ENCODE measurements around the gene HS3ST2.
"Not testable (repeated sequence)": the region's sequence is repeated elsewhere in the genome, so short reads cannot be mapped to it uniquely, and the experiment has no call there.

Gene HS3ST2

DNA sequence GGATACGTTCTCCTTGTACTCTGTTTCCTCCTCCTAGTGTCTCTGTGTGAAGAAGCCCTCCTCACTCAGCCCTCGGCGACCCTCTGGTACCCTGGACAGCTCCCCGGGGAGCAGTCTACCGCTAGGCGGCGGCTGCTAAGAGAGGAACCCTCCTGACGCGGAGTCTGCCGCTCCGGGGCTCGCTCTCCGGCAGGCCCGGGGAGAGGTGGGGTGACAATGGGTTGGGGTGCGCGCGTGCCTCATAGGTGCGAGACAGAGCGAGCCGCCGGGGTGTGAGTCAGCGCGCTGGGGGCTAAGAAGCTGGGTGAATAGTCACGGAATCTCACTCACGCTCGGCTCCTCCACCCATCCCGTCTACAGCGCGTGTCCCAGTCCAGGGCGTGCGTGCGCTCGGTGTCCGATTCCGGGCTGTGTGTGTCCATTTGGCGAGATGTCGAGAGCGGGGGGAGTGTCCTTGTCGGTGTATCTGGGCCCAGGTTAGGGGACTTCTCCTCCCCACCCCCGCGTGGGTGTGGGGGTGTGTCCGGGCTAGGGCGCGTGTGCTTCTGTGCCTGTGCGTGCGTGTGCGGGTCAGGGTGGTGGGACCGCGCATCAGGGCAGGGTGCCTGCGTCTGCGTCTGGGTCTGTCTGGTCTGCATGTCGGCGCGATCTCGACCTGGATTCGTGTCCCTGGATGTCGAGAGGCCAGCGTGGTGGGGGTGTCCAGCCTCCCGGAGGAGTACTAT, 577 bp upstream of the HS3ST2 start:
- DNase-seq (ENCODE audit: low spot score): no peak

DNA sequence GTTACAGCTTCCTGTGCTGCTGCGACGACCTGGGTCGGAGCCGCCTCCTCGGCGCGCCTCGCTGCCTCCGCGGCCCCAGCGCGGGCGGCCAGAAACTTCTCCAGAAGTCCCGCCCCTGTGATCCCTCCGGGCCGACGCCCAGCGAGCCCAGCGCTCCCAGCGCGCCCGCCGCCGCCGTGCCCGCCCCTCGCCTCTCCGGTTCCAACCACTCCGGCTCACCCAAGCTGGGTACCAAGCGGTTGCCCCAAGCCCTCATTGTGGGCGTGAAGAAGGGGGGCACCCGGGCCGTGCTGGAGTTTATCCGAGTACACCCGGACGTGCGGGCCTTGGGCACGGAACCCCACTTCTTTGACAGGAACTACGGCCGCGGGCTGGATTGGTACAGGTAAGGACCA, 746 bp downstream of the HS3ST2 start:
- DNase-seq (ENCODE audit: low spot score): no peak

DNA sequence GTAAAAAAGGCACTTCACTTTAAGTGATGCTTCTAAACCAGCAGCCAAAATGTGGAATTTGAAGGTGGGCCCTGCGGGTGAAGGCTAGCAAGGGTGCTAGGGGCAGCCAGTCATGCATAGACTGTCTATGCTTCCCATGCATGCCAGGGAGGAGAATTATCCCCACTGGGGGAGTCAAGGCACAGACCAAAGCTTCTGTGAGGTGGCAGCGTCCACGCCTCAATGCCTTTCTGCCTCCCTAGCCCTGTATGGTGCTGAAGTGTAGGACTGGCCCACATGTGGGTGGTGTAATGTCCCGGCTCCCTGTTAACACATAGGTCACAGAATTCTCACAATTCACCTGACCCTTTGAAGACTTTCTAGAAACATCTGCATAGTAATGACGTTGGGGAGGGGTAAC, 1.9 kb downstream of the HS3ST2 start:
- DNase-seq (ENCODE audit: low spot score): no peak

DNA sequence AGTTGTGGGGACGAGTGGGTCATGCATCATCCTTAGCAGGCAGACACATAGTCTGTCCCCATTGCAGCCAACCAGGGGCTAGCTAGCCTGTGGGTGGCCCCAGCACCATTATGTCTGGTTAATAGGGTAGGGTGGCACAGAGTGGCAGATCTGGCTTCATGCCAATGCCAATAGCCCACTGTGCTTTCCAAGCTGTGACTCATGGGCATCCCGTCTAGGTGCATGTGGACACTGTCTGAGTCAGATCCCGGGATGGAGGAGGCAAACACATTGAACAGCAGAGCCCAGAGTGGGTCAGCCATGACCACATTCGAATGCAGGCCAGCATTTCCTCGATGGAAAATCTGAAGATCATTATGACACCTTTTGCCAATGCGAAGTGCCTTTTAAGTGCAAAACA, 2.5 kb downstream of the HS3ST2 start:
- no peak for DNase-seq (ENCODE audit: low spot score)

- DNase-seq (ENCODE audit: low spot score): not testable (repeated sequence)
These were observed 4.8 kb downstream of the HS3ST2 start for GRCh38 chr16:22818736-22819135.

- no peak for DNase-seq (ENCODE audit: low spot score)
These were observed 24.7 kb downstream of the HS3ST2 start for GRCh38 chr16:22838681-22839080.

DNA sequence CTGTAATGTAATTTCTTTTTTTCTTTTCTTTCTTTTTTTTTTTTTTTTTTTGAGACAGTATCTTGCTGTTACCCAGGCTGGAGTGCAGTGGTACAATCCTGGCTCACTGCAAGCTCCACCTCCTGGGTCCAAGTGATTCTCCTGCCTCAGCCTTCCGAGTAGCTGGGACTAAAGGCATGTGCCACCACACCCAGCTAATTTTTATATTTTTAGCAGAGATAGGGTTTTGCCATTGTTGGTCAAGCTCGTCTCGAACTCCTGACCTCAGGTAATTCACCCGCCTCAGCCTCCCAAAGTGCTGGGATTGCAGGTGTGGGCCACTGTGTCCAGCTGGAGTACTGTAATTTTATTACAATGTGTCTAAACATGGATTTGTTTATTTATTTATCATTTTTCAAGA, 28.1 kb downstream of the HS3ST2 start:
- not testable (repeated sequence) for DNase-seq (ENCODE audit: low spot score)

- no peak for DNase-seq (ENCODE audit: low spot score)
These were observed 29.2 kb downstream of the HS3ST2 start for GRCh38 chr16:22843122-22843521.

- no peak for DNase-seq (ENCODE audit: low spot score)
These were observed 29.9 kb downstream of the HS3ST2 start for GRCh38 chr16:22843856-22844255.

- DNase-seq (ENCODE audit: low spot score): no peak
These were observed 30.5 kb downstream of the HS3ST2 start for GRCh38 chr16:22844416-22844815.

DNA sequence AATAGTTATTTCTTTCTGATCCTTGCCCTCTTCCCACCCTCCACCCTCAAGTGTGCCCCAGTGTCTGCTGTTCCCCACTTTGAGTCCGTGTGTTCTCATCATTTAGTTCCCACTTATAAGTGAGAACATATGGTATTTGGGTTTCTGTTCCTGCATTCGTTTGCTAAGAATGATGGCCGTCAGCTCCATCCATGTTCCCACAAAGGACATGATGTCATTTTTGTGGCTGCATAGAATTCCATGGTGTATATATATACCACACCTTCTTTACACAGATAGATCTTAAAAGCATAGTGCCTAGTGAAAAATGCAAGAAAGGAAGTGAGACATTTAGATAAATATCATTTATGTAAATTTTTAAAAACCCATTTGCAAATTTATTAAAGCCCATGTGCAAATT, 33.1 kb downstream of the HS3ST2 start:
- no peak for DNase-seq (ENCODE audit: low spot score)

DNA sequence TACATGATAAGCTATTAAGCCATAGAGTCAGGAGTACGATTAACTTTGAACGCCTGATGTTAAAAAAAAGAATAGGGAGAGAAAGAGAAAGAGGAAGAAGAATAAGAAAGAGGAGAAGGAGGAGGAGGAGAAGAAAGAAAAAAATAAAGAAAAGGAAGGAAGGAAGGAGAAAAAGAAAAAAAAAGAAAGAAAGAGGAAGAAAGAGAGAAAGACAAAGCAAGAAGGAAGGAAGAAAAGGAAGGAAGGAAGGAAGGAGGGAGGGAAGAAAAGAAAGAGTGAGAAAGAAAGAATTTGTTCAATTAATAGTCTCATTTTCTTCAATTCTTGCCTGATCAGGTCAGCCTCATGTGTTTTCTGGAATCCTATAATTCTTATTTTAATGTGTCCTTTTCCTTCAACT, 33.7 kb downstream of the HS3ST2 start:
- no peak for DNase-seq (ENCODE audit: low spot score)

DNA sequence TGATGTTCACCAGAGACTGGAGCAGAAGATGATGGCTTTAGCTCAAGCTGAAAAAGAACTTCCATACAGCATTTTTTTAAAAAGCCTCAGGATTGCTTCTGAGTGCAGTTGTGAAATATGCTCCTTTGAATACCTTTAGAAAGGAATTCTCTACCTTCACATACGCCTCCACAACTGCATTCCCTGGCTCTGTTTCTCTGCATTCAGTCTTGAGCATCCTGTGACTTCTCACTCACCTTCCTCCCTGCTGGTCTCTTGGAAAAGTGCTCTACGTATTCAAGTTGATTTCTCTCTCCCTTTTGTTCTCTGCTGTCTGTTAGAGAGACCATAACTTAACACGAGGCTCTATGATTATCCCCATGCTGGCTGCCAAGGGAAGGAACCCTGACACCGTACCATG, 34.5 kb downstream of the HS3ST2 start:
- no peak for DNase-seq (ENCODE audit: low spot score)

DNA sequence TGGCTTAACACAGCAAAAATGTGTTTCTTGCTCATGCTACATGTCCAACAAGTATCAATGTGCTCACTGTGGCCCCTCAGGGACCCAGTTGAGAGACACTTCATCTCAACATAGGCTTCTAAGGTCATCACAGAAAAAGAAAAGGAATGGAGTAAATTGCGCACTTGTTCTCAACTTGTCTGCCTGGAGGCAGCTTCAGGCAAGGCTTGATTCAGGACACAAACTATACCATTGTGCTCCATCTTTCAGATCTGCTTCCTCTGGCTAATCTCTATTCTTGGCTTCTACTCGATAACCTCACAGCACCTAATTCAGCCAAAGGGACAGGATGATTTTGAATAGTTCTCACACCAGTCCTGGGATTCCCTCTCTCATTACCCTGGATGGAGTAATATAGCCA, 35.6 kb downstream of the HS3ST2 start:
- DNase-seq (ENCODE audit: low spot score): no peak

DNA sequence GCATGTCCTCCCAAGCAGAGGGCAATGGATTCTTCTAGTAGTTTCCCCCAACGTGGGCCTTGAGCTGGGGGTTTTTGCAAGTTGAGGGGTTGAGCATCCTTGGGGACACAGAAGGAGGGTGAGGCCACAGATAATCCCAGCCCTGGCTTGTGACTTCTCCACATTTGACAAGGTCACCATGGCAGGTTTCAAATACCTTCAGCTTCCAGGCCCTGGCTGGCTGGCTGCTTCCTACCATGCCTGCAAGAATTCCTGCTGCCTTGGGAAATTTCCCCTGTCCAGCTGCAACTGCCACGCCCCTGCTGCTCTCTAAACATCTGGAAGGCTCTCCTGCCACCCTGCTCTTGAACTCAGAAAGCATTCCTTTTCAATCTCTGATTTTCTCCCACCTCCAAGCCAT, 41.3 kb downstream of the HS3ST2 start:
- no peak for DNase-seq (ENCODE audit: low spot score)

- DNase-seq (ENCODE audit: low spot score): no peak
These were observed 43.5 kb downstream of the HS3ST2 start for GRCh38 chr16:22857296-22858025.

DNA sequence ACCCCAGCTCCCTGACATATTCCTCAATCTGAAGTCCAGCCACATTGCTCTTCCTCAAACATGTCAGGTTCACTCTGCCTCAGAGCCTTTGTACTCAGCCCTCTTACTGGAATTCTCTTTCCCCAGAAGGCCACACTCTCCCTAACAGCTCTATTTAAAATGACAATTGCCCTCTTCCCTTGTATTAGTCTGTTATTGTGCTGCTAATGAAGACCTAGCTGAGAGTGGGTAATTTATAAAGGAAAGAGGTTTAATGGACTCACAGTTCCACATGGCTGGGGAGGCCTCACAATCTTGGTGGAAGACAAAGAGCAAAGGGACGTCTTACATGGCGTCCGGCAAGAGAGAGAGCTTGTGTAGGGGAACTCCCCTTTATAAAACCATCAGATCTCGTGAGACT, 46.0 kb downstream of the HS3ST2 start:
- DNase-seq (ENCODE audit: low spot score): no peak

DNA sequence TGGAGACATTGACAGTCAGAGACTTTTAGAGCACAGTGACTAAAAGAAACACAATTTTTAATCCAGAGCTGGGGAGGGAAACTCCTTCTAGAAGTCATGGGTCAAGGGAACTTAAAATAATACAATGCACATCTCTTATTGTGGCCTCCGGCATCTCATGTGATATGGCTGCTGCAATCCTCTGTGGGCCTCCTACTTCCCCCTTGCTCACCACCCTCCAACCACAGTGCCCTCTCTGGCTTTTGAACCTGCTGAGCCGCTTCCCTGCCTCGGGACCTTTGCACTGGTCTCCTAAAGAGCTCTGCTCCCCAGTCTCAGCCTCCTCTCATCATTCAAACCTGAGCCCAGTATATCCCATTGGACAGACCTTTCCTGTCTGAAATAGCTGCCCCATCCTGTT, 47.6 kb downstream of the HS3ST2 start:
- DNase-seq (ENCODE audit: low spot score): no peak

DNA sequence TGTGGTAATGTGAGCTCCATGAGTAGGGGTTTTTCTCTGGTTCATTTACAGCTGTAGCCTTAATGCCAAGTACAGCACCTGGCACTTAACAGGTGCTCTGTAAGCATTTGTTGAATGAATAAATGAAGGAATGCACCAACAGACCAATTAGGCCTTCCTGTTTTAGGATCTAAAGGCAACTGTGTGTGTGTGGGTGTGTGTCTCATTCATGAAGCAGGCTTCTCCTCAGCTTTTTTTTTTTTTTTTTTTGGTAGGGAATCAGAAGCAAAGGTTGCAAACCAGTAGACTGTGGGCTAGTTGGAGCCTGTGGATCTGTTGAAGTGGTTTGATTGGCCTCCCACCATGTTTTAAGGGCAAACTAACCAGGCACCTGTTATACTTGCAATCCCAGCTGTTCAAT, 48.1 kb downstream of the HS3ST2 start:
- DNase-seq (ENCODE audit: low spot score): no peak

GRCh38 chr16:22864375-22864774, 50.4 kb downstream of the HS3ST2 start:
- DNase-seq (ENCODE audit: low spot score): no peak

GRCh38 chr16:22868593-22869224, 54.7 kb downstream of the HS3ST2 start:
- DNase-seq (ENCODE audit: low spot score): no peak

GRCh38 chr16:22871861-22872260, 57.9 kb downstream of the HS3ST2 start:
- DNase-seq (ENCODE audit: low spot score): no peak

- no peak for DNase-seq (ENCODE audit: low spot score)
These were observed 60.4 kb downstream of the HS3ST2 start for GRCh38 chr16:22874394-22874793.

Measured in CD4-positive, alpha-beta T cell treated with Interleukin-2 at 100 ng/mL for 4 hours (primary cell).